ENCODE results near the gene LYPD5. TPM values are rescaled to one million over a fixed set of nuclear protein-coding genes. Genes with fewer than 3 reads are reported as not detected.
"Not testable (repeated sequence)": the region's sequence is repeated elsewhere in the genome, so short reads cannot be mapped to it uniquely, and the experiment has no call there.

Gene LYPD5
- total RNA-seq, 2 experiments from 2014 or later, result 0.70 to 1.1 TPM

- not testable (repeated sequence) for H3K27me3 Mint-ChIP-seq (ENCODE audit: low read depth); H3K9me3 Mint-ChIP-seq (ENCODE audit: insufficient read depth); ATAC-seq; DNase-seq
- H3K4me1 Mint-ChIP-seq (ENCODE audit: low read depth), result peaks cover 54% of the 10 kb centered on the region
- peak overlapping the region; percentile 49 for H3K4me3 Mint-ChIP-seq
- peak overlapping the region; percentile 93 for H3K27ac Mint-ChIP-seq
- H3K36me3 Mint-ChIP-seq (ENCODE audit: low read depth), result peaks cover 49% of the 10 kb centered on the region
- ChIA-PET CTCF (interaction anchor here (0.7 to 6.9 kb wide), 12 partner anchors 9 to 326 kb away, joined by 3 to 139 read pairs (median 10); partner anchors contain the start of genes KCNN4, PLAUR, SMG9 and ZNF45), POLR2A (interaction anchor here (0.9 to 6.0 kb wide), 3 partner anchors 10 to 16 kb away, joined by 6 to 103 read pairs (median 12); partner anchors contain the start of genes KCNN4 and SMG9)
These were observed 37.6 kb downstream of the LYPD5 start for GRCh38 chr19:43764684-43765083.

DNA sequence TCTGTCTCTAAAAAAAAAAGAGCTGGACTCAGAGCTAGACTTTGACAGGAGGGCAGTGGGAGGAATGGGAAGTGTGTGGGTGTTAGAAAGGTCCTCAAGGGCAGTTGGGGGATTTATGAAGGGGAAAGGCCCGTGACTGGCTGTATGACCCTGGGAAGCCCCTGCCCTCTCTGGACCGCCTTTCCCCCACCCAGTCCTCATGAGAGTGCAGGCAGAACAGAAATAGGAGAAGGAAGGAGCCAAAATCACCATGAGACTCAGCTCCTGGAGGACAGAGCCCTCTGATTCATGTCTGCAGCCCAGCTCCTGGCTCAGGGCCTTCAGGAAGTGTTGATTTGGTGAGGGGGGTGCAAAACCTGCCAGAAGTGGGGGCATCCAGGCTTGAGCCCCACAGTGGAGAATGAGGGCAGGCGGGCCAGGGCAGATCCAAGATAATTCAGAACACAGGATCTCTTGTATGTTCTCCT is 38.7 kb downstream of the LYPD5 start:
- Mint-ChIP-seq H3K4me3 (no peak overlapping the region), H3K36me3 (ENCODE audit: low read depth) (peaks cover 38% of the 10 kb centered on the region), H3K9me3 (ENCODE audit: insufficient read depth) (no peaks in the 10 kb centered on the region), H3K4me1 (ENCODE audit: low read depth) (peaks cover 61% of the 10 kb centered on the region), H3K27ac (no peak overlapping the region), H3K27me3 (ENCODE audit: low read depth) (no peaks in the 10 kb centered on the region)
- POLR2A ChIA-PET, result interaction anchor here (0.6 to 6.0 kb wide), 3 partner anchors 9 to 1108 kb away, joined by 3 to 103 read pairs (median 5); partner anchors contain the start of gene SMG9
- DNase-seq (no peak), ATAC-seq (no peak)
- CTCF ChIA-PET, result interaction anchor here (1.2 to 6.7 kb wide), 4 partner anchors 8 to 179 kb away, joined by 3 to 103 read pairs (median 12); partner anchors contain the start of gene SMG9

GRCh38 chr19:43762814-43763213 is 39.4 kb downstream of the LYPD5 start:
- Mint-ChIP-seq H3K9me3 (ENCODE audit: insufficient read depth) (no peaks in the 10 kb centered on the region), H3K36me3 (ENCODE audit: low read depth) (peaks cover 36% of the 10 kb centered on the region), H3K27ac (peak overlapping the region; percentile 3), H3K27me3 (ENCODE audit: low read depth) (no peaks in the 10 kb centered on the region), H3K4me3 (no peak overlapping the region), H3K4me1 (ENCODE audit: low read depth) (peaks cover 61% of the 10 kb centered on the region)
- DNase-seq, result no peak
- ATAC-seq, result no peak
- CTCF ChIA-PET, result interaction anchor here (1.1 to 6.7 kb wide), 6 partner anchors 7 to 178 kb away, joined by 3 to 103 read pairs (median 6); partner anchors contain the start of gene SMG9
- POLR2A ChIA-PET, result interaction anchor here (0.6 to 6.0 kb wide), 3 partner anchors 8 to 1109 kb away, joined by 3 to 103 read pairs (median 5); partner anchors contain the start of gene SMG9

GRCh38 chr19:43760941-43761340 is 41.3 kb downstream of the LYPD5 start:
- no peak for ATAC-seq
- no peak overlapping the region for H3K27ac Mint-ChIP-seq
- CTCF ChIA-PET, result interaction anchor here (1.0 to 1.6 kb wide), 3 partner anchors 16 to 32 kb away, joined by 3 to 4 read pairs (median 3); no protein-coding TSS in a partner anchor
- POLR2A ChIA-PET, result interaction anchor here (1.0 kb wide), 1 partner anchor 23 kb away, joined by 3 read pairs; no protein-coding TSS in a partner anchor
- DNase-seq, result no peak
- peaks cover 34% of the 10 kb centered on the region for H3K36me3 Mint-ChIP-seq (ENCODE audit: low read depth)
- H3K4me1 Mint-ChIP-seq (ENCODE audit: low read depth), result peaks cover 59% of the 10 kb centered on the region
- H3K27me3 Mint-ChIP-seq (ENCODE audit: low read depth), result no peaks in the 10 kb centered on the region
- no peaks in the 10 kb centered on the region for H3K9me3 Mint-ChIP-seq (ENCODE audit: insufficient read depth)
- no peak overlapping the region for H3K4me3 Mint-ChIP-seq

- H3K36me3 Mint-ChIP-seq (ENCODE audit: low read depth), result peaks cover 32% of the 10 kb centered on the region
These were observed 42.7 kb downstream of the LYPD5 start for GRCh38 chr19:43759515-43759914.

DNA sequence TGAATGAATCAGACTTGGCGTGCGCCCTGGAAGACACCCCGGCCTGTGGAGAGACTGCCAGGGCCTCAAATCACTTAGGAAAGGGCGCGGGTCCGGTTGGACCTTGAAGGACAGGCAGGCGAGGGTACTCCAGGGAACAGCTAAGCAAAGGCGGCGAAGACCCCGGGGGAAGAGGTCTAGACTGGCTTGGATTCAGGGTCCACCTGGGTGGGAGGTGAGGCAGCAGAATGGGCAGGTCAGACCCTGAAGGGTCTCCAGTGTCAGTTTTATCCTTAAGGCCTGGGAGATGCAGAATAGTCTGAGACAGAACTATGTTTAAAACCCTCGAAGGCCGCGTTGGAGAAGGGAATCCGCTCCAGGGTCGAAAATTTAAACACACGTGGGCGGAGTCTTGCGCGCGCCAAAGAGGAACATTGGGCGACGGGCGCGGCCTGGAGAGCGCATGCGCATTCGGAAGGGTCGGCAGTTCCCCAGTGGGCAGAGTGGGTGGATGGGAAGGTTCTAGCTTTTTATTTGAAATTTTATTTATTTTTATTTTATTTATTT is 46.9 kb downstream of the LYPD5 start:
- ChIA-PET CTCF (interaction anchor here (1.0 to 8.3 kb wide), 5 partner anchors 10 to 159 kb away, joined by 3 to 103 read pairs (median 13); partner anchors contain the start of genes IRGQ and ZNF576), POLR2A (interaction anchor here (0.5 to 6.7 kb wide), 7 partner anchors 10 to 222 kb away, joined by 3 to 103 read pairs (median 8); partner anchors contain the start of genes KCNN4 and ZNF575)
- peak; percentile 25 for ATAC-seq
- Mint-ChIP-seq H3K9me3 (ENCODE audit: insufficient read depth) (no peaks in the 10 kb centered on the region), H3K4me1 (ENCODE audit: low read depth) (peaks cover 50% of the 10 kb centered on the region), H3K4me3 (peak overlapping the region; percentile 98), H3K27ac (peak overlapping the region; percentile 99), H3K36me3 (ENCODE audit: low read depth) (peaks cover 47% of the 10 kb centered on the region), H3K27me3 (ENCODE audit: low read depth) (no peaks in the 10 kb centered on the region)
- DNase-seq, result peak; percentile 89

More at GRCh38 chr19:43759515-43759914, 42.7 kb downstream of the LYPD5 start:
- Mint-ChIP-seq H3K4me3 (no peak overlapping the region), H3K9me3 (ENCODE audit: insufficient read depth) (no peaks in the 10 kb centered on the region), H3K4me1 (ENCODE audit: low read depth) (peaks cover 45% of the 10 kb centered on the region), H3K27ac (no peak overlapping the region), H3K27me3 (ENCODE audit: low read depth) (no peaks in the 10 kb centered on the region)
- ChIA-PET POLR2A (interaction anchor here (0.9 kb wide), 1 partner anchor 19 kb away, joined by 3 read pairs; no protein-coding TSS in a partner anchor), CTCF (interaction anchor here (1.5 to 8.3 kb wide), 3 partner anchors 7 to 91 kb away, joined by 4 to 103 read pairs (median 4); no protein-coding TSS in a partner anchor)
- DNase-seq (no peak), ATAC-seq (no peak)

- ChIA-PET POLR2A (interaction anchor here (0.5 to 6.7 kb wide), 10 partner anchors 9 to 410 kb away, joined by 3 to 103 read pairs (median 4); partner anchors contain the start of genes KCNN4, ZNF226, ZNF283 and ZNF575), CTCF (interaction anchor here (0.7 to 8.3 kb wide), 6 partner anchors 9 to 903 kb away, joined by 3 to 103 read pairs (median 9); partner anchors contain the start of genes IRGQ and ZNF576)
- Mint-ChIP-seq H3K4me3 (peak within 1 kb of the TSS; percentile 98), H3K27me3 (ENCODE audit: low read depth) (no peaks in the 10 kb centered on the region), H3K27ac (peak within 1 kb of the TSS; percentile 99), H3K36me3 (ENCODE audit: low read depth) (peaks cover 53% of the 10 kb centered on the region), H3K4me1 (ENCODE audit: low read depth) (peaks cover 50% of the 10 kb centered on the region), H3K9me3 (ENCODE audit: insufficient read depth) (no peaks in the 10 kb centered on the region)
- DNase-seq (peak; percentile 98), ATAC-seq (peak; percentile 89)
These were observed 47.6 kb downstream of the LYPD5 start, which contains the start of gene SMG9 for GRCh38 chr19:43754503-43755255. TSS of gene SMG9 (minus strand) at chr19:43754962. CDS start at chr19:43750741, 4,221 bp downstream.

DNA sequence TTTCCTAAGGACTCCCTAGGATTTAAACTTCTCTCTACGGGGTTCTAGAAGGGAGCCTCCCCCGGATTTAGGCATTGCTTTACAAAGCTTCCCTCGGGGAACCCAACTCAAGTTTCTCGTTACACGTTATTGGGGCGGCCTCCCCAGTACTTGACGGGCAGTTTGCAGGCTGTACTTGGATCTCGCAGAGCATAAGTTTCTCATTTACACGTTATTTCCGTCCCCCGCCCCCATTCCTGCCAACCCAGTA is 48.1 kb downstream of the LYPD5 start:
- Mint-ChIP-seq H3K4me3 (peak overlapping the region; percentile 98), H3K27ac (peak overlapping the region; percentile 99), H3K4me1 (ENCODE audit: low read depth) (peaks cover 46% of the 10 kb centered on the region), H3K36me3 (ENCODE audit: low read depth) (peaks cover 55% of the 10 kb centered on the region), H3K9me3 (ENCODE audit: insufficient read depth) (no peaks in the 10 kb centered on the region), H3K27me3 (ENCODE audit: low read depth) (no peaks in the 10 kb centered on the region)
- ChIA-PET CTCF (interaction anchor here (1.0 to 8.3 kb wide), 5 partner anchors 9 to 158 kb away, joined by 3 to 103 read pairs (median 13); partner anchors contain the start of genes IRGQ and ZNF576), POLR2A (interaction anchor here (1.0 to 6.7 kb wide), 9 partner anchors 9 to 411 kb away, joined by 3 to 103 read pairs (median 4); partner anchors contain the start of genes KCNN4, ZNF226 and ZNF283)
- ATAC-seq (no peak), DNase-seq (no peak)

DNA sequence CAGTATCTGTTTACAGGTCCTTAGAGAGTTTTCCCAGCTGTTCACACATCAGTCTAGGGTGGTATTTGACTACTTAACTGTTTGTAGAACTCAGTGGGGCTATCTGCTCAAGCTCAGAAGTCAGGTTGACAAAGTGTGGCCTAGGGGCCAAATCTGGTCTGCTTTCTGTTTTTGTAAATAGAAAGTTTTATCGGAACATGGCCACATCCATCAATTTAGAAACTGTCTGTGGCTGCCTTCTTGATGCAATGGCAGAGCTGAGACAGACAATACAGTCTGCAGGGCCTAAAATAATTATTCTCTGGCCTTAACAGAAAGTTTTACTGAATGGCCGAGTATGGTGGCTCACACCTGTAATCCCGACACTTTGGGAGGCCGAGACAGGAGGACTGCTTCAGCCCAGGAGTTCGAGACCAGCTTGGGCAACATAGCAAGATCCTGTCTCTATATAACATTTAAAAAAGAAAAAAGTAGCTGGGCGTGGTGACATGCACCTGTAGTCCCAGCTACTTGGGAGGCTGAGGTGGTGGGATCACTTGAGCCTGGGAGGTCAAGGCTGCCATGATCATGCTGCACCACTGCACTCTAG is 49.9 kb downstream of the LYPD5 start:
- Mint-ChIP-seq H3K36me3 (ENCODE audit: low read depth) (peaks cover 60% of the 10 kb centered on the region), H3K4me3 (no peak overlapping the region), H3K27me3 (ENCODE audit: low read depth) (no peaks in the 10 kb centered on the region), H3K27ac (no peak overlapping the region), H3K4me1 (ENCODE audit: low read depth) (peaks cover 40% of the 10 kb centered on the region), H3K9me3 (ENCODE audit: insufficient read depth) (no peaks in the 10 kb centered on the region)
- ATAC-seq (no peak), DNase-seq (no peak)
- CTCF ChIA-PET, result interaction anchor here (0.6 to 8.3 kb wide), 7 partner anchors 12 to 1838 kb away, joined by 3 to 103 read pairs (median 3); partner anchors contain the start of gene KCNN4
- POLR2A ChIA-PET, result interaction anchor here (5.3 to 6.7 kb wide), 2 partner anchors 13 to 27 kb away, joined by 52 to 103 read pairs; partner anchors contain the start of gene KCNN4

DNA sequence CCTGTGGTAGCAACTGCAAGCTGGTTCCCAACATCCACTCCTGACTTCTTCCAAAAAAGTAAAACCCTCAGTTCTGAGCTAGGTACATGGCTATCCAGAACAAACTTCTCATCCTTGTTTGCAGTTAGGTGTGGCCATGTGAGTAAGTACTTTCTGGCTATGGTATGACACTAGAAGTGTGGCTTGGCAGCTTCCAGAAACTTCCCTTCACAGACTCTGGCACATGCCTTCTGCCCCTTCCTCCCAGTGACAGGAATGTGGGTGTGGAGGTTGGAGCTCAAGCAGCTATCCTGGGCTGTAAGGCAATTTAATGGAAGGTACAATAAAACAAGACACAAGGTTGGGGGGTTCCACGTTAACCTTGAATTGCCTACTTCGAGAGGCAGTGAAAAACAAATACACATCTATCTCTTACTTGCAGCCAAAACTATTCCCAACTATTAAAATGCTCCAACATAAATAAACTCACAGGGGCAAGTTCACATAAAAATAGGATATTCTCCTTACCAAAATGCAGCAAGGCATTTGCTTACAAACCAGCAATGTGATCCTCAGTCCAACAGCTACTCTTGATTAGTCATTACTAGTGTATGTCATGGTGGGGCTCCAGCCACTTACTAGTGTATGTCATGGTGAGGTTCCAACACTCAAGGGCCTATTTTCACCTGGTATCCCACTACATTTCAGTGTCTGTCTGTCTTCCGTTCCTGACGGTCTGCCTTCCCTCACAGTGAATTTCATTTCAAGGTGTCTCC is 50.6 kb downstream of the LYPD5 start:
- Mint-ChIP-seq H3K27ac (peak overlapping the region; percentile 63), H3K36me3 (ENCODE audit: low read depth) (peaks cover 61% of the 10 kb centered on the region), H3K4me3 (no peak overlapping the region), H3K27me3 (ENCODE audit: low read depth) (no peaks in the 10 kb centered on the region), H3K9me3 (ENCODE audit: insufficient read depth) (no peaks in the 10 kb centered on the region), H3K4me1 (ENCODE audit: low read depth) (peaks cover 35% of the 10 kb centered on the region)
- DNase-seq (no peak), ATAC-seq (no peak)
- ChIA-PET CTCF (interaction anchor here (0.6 to 8.3 kb wide), 6 partner anchors 10 to 1839 kb away, joined by 3 to 103 read pairs (median 6); partner anchors contain the start of gene KCNN4), POLR2A (interaction anchor here (0.7 to 6.7 kb wide), 5 partner anchors 13 to 82 kb away, joined by 3 to 103 read pairs (median 4); partner anchors contain the start of genes KCNN4 and PLAUR)

All from activated CD8-positive, alpha-beta T cell treated with anti-CD3 and anti-CD28 coated beads, Interleukin-2, amount 10 ng/mL, durations not matched to agents 7 days and 5 days (primary cell).